Lower leg skin (tissue), 3 donors: ENCODE results near the gene SMAD4.

Experiments used
- POLR2A ChIP-seq, 2 donors: fragments of 450-650 bp; IDR thresholded peaks; one replicate each; pipeline ENCODE4 v1.6.1; 2016 to 2017; ENCODE audit warnings: antibody characterized with exemption in 2 of 2, mild to moderate bottlenecking in 1 of 2, moderate library complexity in 1 of 2
- TF ChIP-seq, protein P1 (sequence below), 3 donors: fragments of 450-650 bp; IDR thresholded peaks; one replicate each; pipeline ENCODE4 v1.5.1; 2016; ENCODE audit warnings: antibody characterized with exemption in 3 of 3, mild to moderate bottlenecking in 3 of 3, moderate library complexity in 2 of 3

- TF ChIP-seq, protein P1, sequence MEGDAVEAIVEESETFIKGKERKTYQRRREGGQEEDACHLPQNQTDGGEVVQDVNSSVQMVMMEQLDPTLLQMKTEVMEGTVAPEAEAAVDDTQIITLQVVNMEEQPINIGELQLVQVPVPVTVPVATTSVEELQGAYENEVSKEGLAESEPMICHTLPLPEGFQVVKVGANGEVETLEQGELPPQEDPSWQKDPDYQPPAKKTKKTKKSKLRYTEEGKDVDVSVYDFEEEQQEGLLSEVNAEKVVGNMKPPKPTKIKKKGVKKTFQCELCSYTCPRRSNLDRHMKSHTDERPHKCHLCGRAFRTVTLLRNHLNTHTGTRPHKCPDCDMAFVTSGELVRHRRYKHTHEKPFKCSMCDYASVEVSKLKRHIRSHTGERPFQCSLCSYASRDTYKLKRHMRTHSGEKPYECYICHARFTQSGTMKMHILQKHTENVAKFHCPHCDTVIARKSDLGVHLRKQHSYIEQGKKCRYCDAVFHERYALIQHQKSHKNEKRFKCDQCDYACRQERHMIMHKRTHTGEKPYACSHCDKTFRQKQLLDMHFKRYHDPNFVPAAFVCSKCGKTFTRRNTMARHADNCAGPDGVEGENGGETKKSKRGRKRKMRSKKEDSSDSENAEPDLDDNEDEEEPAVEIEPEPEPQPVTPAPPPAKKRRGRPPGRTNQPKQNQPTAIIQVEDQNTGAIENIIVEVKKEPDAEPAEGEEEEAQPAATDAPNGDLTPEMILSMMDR (IDR thresholded peaks at IDR 0.05), result no peak
- TF ChIP-seq POLR2A (IDR thresholded peaks at IDR 0.05), result no peak
Observed at GRCh38 chr18:51077217-51077616, 47.2 kb downstream of the SMAD4 start.
